Hepatocyte (in vitro differentiated cells): ENCODE data around the gene CKAP2L.

Source experiments
- CTCF ChIP-seq: fragments of 200-600 bp; sonication (generic); IDR thresholded peaks from 2 replicates; pipeline ENCODE4 v1.5.1; 2016; ENCODE audit warnings: antibody characterized with exemption, mild to moderate bottlenecking; ENCODE audit not compliant: poor library complexity
- EZH2 ChIP-seq: fragments of 200-600 bp; sonication (generic); IDR thresholded peaks from 2 replicates; pipeline ENCODE4 v1.6.1; 2016; ENCODE audit warnings: antibody characterized with exemption, mild to moderate bottlenecking, borderline replicate concordance
- EZH2phosphoT487 ChIP-seq: fragments of 200-600 bp; sonication (generic); IDR thresholded peaks from one replicate; pipeline ENCODE4 v1.6.1; 2018; ENCODE audit warnings: antibody characterized with exemption, mild to moderate bottlenecking, low read depth, moderate library complexity; ENCODE audit not compliant: unreplicated experiment, severe bottlenecking

GRCh38 chr2:112764071-112765044 lies at the start of gene CKAP2L:
- no peak for TF ChIP-seq CTCF
- TF ChIP-seq EZH2: no peak
- no peak for TF ChIP-seq EZH2phosphoT487
